ENCODE measurements around the gene CEP112.

DNA sequence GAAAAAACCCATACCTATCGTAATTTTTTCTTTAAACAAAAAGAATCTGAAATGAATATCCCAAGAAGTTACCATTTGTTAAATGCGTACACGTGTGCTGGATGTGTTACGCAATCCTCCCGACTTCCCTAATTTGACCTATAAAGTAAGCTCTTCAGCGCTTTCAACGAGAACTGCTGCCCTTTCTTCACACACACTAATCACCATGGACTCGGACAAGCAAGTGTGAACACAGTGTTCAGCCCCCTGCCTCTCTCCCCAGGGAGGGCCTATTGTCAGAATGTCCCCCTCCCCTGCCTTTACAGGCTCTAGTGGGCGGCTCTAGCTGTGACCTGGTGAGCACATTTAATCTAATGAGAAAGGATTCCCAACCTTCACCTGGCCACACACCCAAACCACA, 216.1 kb downstream of the CEP112 start:
- TF ChIP-seq, protein P1, sequence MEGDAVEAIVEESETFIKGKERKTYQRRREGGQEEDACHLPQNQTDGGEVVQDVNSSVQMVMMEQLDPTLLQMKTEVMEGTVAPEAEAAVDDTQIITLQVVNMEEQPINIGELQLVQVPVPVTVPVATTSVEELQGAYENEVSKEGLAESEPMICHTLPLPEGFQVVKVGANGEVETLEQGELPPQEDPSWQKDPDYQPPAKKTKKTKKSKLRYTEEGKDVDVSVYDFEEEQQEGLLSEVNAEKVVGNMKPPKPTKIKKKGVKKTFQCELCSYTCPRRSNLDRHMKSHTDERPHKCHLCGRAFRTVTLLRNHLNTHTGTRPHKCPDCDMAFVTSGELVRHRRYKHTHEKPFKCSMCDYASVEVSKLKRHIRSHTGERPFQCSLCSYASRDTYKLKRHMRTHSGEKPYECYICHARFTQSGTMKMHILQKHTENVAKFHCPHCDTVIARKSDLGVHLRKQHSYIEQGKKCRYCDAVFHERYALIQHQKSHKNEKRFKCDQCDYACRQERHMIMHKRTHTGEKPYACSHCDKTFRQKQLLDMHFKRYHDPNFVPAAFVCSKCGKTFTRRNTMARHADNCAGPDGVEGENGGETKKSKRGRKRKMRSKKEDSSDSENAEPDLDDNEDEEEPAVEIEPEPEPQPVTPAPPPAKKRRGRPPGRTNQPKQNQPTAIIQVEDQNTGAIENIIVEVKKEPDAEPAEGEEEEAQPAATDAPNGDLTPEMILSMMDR (IDR thresholded peaks at IDR 0.05; ENCODE audit: poor library complexity, severe bottlenecking) = no peak
- no peak for TF ChIP-seq POLR2AphosphoS5 (IDR thresholded peaks at IDR 0.05)
- TF ChIP-seq EZH2 (IDR thresholded peaks at IDR 0.05; ENCODE audit: borderline replicate concordance, insufficient read depth, low read length, poor library complexity, severe bottlenecking) = no peak
- TF ChIP-seq REST (IDR thresholded peaks at IDR 0.05; ENCODE audit: borderline replicate concordance) = no peak
- TF ChIP-seq RAD21 (conservative IDR thresholded peaks at IDR 0.05) = no peak
- TF ChIP-seq EP300 (conservative IDR thresholded peaks at IDR 0.05; ENCODE audit: poor library complexity, severe bottlenecking) = no peak
- no peak for TF ChIP-seq SMC3 (conservative IDR thresholded peaks at IDR 0.05; ENCODE audit: poor library complexity)

Data from neural cell (in vitro differentiated cells).